ENCODE data around the gene LPCAT1. TPM values are rescaled to one million over a fixed set of nuclear protein-coding genes. Genes with fewer than 3 reads are reported as not detected.

LPCAT1 gene
- total and polyA plus RNA-seq, 2 experiments from 2014 or later, result 78.0 to 255 TPM

GRCh38 chr5:1510631-1511030 lies 13.1 kb downstream of the LPCAT1 start:
- no peak overlapping the region for H2AFZ ChIP-seq
- no peak overlapping the region for H3K4me3 Mint-ChIP-seq
- H3K4me1 Mint-ChIP-seq, result peaks cover 80% of the 10 kb centered on the region

More at GRCh38 chr5:1510631-1511030, 13.1 kb downstream of the LPCAT1 start:
- H3K4me2 ChIP-seq, result no peak overlapping the region
- H3K27ac Mint-ChIP-seq, result no peak overlapping the region
- no peak for DNase-seq (ENCODE audit: low spot score)
- peaks cover 25% of the 10 kb centered on the region; the same call in 1 of the 2 replicates for H4K20me1 ChIP-seq (replicated peaks; ENCODE audit: insufficient read depth)
- no peaks in the 10 kb centered on the region for H3K27me3 ChIP-seq (ENCODE audit: insufficient read depth)
- H3K36me3 ChIP-seq (ENCODE audit: insufficient read depth), result peaks cover 4% of the 10 kb centered on the region; the same call in 1 of the 2 replicates
- H3K79me2 ChIP-seq (replicated peaks; ENCODE audit: insufficient read depth), result peaks cover 88% of the 10 kb centered on the region
- H3K27ac ChIP-seq (ENCODE audit: low read depth), result peak overlapping the region; percentile 69; the same call in 1 of the 2 replicates
- no peaks in the 10 kb centered on the region for H3K9me2 ChIP-seq (ENCODE audit: insufficient read depth)
- H3F3A ChIP-seq (replicated peaks; ENCODE audit: low read depth), result peaks cover 11% of the 10 kb centered on the region
- ATAC-seq, result no peak
- H3K9me3 Mint-ChIP-seq, result no peaks in the 10 kb centered on the region; the same call in 2 of the 3 replicates
- peaks cover 30% of the 10 kb centered on the region for H3K27me3 Mint-ChIP-seq (ENCODE audit: insufficient read depth, low read depth, poor library complexity)
- TF ChIP-seq EZH2 (IDR thresholded peaks at IDR 0.05; ENCODE audit: low read depth, unreplicated experiment) (no peak), STAT1 (IDR thresholded peaks at IDR 0.05; ENCODE audit: unreplicated experiment) (no peak), JUNB (IDR thresholded peaks at IDR 0.05; ENCODE audit: unreplicated experiment) (no peak), ETS1 (IDR thresholded peaks at IDR 0.05) (no peak), CREB1 (CRISPR knock-in tag; IDR thresholded peaks at IDR 0.05; ENCODE audit: low read depth) (no peak), ZNF462 (CRISPR knock-in tag; IDR thresholded peaks at IDR 0.05) (no peak), NANOG (IDR thresholded peaks at IDR 0.05; ENCODE audit: borderline replicate concordance) (no peak), EZH2phosphoT487 (IDR thresholded peaks at IDR 0.05; ENCODE audit: unreplicated experiment) (no peak), REST (IDR thresholded peaks at IDR 0.05; ENCODE audit: unreplicated experiment) (no peak), POLR2AphosphoS5 (IDR thresholded peaks at IDR 0.05; ENCODE audit: low read depth) (no peak), ZNF331 (CRISPR knock-in tag; IDR thresholded peaks at IDR 0.05; ENCODE audit: low read depth) (no peak), CTCF (conservative IDR thresholded peaks at IDR 0.05; ENCODE audit: low read depth in 2 of 2) (no peak), ZNF114 (CRISPR knock-in tag; IDR thresholded peaks at IDR 0.05) (no peak)
- peaks cover 43% of the 10 kb centered on the region for H3K4me1 ChIP-seq (ENCODE audit: insufficient read depth)
- H3K36me3 Mint-ChIP-seq (ENCODE audit: low read depth), result peaks cover 51% of the 10 kb centered on the region
- no peak overlapping the region for H3K4me3 ChIP-seq

Measured in GM23338 (cell line).